NB4 (cell line): Measurements from ENCODE around the gene ZNF57.
A peak's percentile ranks its signal among the peaks of the same experiment; 100 is the strongest.

Experiments used
- MAX ChIP-seq: IDR thresholded peaks from 2 replicates; pipeline ENCODE4 v1.6.1; 2011; ENCODE audit warnings: low read depth, low read length
- MYC ChIP-seq: IDR thresholded peaks from 2 replicates; pipeline ENCODE4 v1.6.1; 2011; ENCODE audit warnings: low read depth, low read length
- POLR2A ChIP-seq: IDR thresholded peaks from 2 replicates; pipeline ENCODE4 v1.6.1; 2011; ENCODE audit warnings: mild to moderate bottlenecking; ENCODE audit not compliant: insufficient read length; ENCODE audit errors: extremely low read depth
- TF ChIP-seq, protein P1 (sequence below): IDR thresholded peaks from one replicate; pipeline ENCODE4 v1.5.1; 2012; ENCODE audit warnings: low read depth, low read length

- TF ChIP-seq, protein P1, sequence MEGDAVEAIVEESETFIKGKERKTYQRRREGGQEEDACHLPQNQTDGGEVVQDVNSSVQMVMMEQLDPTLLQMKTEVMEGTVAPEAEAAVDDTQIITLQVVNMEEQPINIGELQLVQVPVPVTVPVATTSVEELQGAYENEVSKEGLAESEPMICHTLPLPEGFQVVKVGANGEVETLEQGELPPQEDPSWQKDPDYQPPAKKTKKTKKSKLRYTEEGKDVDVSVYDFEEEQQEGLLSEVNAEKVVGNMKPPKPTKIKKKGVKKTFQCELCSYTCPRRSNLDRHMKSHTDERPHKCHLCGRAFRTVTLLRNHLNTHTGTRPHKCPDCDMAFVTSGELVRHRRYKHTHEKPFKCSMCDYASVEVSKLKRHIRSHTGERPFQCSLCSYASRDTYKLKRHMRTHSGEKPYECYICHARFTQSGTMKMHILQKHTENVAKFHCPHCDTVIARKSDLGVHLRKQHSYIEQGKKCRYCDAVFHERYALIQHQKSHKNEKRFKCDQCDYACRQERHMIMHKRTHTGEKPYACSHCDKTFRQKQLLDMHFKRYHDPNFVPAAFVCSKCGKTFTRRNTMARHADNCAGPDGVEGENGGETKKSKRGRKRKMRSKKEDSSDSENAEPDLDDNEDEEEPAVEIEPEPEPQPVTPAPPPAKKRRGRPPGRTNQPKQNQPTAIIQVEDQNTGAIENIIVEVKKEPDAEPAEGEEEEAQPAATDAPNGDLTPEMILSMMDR, result peak; percentile 16
- TF ChIP-seq POLR2A (no peak), MAX (no peak), MYC (no peak)
Measured at GRCh38 chr19:2887391-2887914, 13.3 kb upstream of the ZNF57 start.
